GM18951 (cell line): ENCODE data around the gene RPS16.

ENCODE experiments used
- POLR2A ChIP-seq: IDR thresholded peaks from 4 replicates; pipeline ENCODE4 v1.6.1; 2011; ENCODE audit warnings: mild to moderate bottlenecking; ENCODE audit not compliant: insufficient read length, insufficient read depth; ENCODE audit errors: extremely low read depth
- in situ Hi-C: fragments of 300-500 bp; cut with MboI; formaldehyde crosslinking; loops from one replicate; pipeline ENCODE4 v1.12.0; 2022; ENCODE audit warnings: low sequenced_read_pairs, mixed read lengths, inconsistent platforms; ENCODE audit not compliant: unreplicated experiment

The RPS16 gene

GRCh38 chr19:39410017-39410830, 25.5 kb downstream of the RPS16 start:
- in situ Hi-C loops, result no loop called here
- peak; percentile 52 for TF ChIP-seq POLR2A

GRCh38 chr19:39409208-39410016, 26.3 kb downstream of the RPS16 start:
- TF ChIP-seq POLR2A, result peak; percentile 68
- in situ Hi-C loops, result no loop called here

- in situ Hi-C loops, result no loop called here
These were observed 27.1 kb downstream of the RPS16 start for GRCh38 chr19:39408392-39409207.

DNA sequence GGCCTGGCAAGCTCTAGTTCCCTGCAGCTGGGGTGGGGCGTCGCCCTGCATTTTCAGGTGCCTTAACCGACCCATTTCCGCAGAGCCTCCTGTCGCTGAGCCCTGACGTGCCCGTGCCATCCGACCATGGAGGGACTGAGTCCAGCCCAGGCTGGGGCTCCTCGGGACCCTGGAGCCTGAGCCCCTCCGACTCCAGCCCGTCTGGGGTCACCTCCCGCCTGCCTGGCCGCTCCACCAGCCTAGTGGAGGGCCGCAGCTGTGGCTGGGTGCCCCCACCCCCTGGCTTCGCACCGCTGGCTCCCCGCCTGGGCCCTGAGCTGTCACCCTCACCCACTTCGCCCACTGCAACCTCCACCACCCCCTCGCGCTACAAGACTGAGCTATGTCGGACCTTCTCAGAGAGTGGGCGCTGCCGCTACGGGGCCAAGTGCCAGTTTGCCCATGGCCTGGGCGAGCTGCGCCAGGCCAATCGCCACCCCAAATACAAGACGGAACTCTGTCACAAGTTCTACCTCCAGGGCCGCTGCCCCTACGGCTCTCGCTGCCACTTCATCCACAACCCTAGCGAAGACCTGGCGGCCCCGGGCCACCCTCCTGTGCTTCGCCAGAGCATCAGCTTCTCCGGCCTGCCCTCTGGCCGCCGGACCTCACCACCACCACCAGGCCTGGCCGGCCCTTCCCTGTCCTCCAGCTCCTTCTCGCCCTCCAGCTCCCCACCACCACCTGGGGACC, 27.9 kb downstream of the RPS16 start:
- TF ChIP-seq POLR2A, result peak; percentile 38
- in situ Hi-C loops, result no loop called here

More at GRCh38 chr19:39408392-39409207, 27.1 kb downstream of the RPS16 start:
- TF ChIP-seq POLR2A, result peak; percentile 54

DNA sequence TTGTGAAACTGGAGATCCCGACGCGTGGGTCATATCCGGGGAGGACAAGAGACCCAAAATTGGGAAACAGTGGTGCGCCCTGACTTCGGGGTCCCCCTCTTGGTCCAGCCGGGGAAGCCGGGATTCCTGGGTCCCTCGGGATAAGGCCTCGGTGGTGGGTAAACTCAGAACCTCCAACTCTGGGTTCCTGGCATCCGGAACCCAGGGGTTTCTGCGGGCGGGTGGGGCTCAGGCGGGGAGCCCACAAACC, 28.4 kb downstream of the RPS16 start:
- no peak for TF ChIP-seq POLR2A
- in situ Hi-C loops, result no loop called here

- peak; percentile 100 for TF ChIP-seq POLR2A
- in situ Hi-C loops, result no loop called here
These were observed 28.9 kb downstream of the RPS16 start, which contains the start of gene ZFP36 for GRCh38 chr19:39406656-39407409. TSS of gene ZFP36 (plus strand) at chr19:39406847. CDS start at chr19:39406905, 58 bp downstream.

- in situ Hi-C loops, result no loop called here
- TF ChIP-seq POLR2A, result no peak
These were observed 29.6 kb downstream of the RPS16 start for GRCh38 chr19:39405958-39406655.

GRCh38 chr19:39405261-39405957, 30.3 kb downstream of the RPS16 start:
- in situ Hi-C loops, result no loop called here
- no peak for TF ChIP-seq POLR2A

DNA sequence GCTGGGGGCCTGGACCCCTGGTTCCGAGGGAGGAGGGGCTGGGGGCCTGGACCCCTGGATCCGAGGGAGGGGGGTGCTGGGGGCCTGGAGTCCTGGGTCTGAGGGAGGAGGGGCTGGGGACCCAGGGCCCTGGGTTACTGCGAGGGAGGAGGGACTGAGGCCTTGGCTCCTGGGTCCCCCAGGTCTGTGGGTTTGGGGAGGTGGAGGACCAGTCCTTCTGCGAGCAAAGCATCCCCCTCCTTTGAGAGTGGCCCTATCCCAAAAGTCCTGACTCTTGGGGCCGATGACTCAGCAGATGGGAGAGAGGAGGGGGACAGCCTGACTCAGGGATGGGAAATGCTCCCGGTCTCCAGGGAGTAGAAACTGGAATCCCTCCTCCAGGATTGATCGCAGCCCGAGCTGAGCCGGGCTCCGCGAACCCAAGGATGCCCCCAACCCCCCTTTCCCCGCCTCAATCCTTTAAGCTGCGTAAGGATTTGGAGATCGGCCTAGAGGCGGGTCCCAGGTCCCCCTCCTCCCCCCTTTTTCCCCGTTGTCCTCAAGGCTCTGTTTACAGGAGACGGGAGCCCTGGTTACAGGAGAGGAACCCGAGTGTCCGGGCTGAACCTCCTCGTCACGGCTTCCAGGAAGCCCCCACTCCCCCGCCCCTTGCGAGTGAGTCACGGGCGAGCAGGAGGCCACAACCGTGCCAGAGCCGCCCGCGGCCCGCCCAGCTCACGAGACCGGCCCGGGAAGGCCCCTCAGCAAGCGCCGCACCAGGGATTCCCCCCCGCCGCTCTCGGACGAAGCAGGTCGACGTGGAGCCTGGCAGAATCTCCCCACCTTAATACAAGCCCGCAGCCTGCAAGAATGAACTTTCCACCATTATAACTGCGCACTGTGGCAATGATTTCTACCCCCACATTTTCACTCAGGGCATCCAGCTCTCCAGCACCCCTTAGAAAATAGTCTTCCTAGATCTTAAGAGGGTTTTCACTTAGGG, 32.1 kb downstream of the RPS16 start:
- TF ChIP-seq POLR2A, result peak; percentile 55
- in situ Hi-C loops, result no loop called here
